ENCODE data around the gene SH3BP4. TPM values are rescaled to one million over a fixed set of nuclear protein-coding genes. Genes with fewer than 3 reads are reported as not detected.
A peak's percentile ranks its signal among the peaks of the same experiment; 100 is the strongest.

The SH3BP4 gene
- total and polyA plus RNA-seq, 2 of the 13 experiments (the other 11 are each of a cell fraction or from before 2014, with no cell fraction given) = 34.6 to 99.1 TPM

DNA sequence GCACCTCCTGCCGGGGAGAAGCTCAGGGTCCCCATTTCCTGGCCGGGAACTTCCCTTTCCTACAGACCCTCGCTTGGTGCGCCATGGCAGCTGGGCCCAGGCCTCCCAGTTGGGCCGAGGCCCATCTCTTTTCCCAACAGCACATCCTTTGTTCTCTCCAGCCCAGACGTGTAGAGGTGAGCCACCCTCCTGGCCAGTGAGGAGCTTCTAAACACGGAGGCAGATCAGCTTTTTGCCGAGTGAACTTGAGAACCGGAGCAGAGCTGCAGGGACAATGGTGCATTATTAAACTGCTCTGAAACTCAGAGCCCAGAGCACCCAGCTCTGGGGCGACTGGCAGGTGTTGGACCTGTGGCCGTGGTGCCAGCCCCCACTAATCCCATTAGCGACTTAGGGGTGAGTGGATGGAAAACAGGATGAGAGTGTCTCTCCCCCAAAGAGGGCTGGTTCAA lies 25.4 kb downstream of the SH3BP4 start (continued):
- TF ChIP-seq, protein P1, sequence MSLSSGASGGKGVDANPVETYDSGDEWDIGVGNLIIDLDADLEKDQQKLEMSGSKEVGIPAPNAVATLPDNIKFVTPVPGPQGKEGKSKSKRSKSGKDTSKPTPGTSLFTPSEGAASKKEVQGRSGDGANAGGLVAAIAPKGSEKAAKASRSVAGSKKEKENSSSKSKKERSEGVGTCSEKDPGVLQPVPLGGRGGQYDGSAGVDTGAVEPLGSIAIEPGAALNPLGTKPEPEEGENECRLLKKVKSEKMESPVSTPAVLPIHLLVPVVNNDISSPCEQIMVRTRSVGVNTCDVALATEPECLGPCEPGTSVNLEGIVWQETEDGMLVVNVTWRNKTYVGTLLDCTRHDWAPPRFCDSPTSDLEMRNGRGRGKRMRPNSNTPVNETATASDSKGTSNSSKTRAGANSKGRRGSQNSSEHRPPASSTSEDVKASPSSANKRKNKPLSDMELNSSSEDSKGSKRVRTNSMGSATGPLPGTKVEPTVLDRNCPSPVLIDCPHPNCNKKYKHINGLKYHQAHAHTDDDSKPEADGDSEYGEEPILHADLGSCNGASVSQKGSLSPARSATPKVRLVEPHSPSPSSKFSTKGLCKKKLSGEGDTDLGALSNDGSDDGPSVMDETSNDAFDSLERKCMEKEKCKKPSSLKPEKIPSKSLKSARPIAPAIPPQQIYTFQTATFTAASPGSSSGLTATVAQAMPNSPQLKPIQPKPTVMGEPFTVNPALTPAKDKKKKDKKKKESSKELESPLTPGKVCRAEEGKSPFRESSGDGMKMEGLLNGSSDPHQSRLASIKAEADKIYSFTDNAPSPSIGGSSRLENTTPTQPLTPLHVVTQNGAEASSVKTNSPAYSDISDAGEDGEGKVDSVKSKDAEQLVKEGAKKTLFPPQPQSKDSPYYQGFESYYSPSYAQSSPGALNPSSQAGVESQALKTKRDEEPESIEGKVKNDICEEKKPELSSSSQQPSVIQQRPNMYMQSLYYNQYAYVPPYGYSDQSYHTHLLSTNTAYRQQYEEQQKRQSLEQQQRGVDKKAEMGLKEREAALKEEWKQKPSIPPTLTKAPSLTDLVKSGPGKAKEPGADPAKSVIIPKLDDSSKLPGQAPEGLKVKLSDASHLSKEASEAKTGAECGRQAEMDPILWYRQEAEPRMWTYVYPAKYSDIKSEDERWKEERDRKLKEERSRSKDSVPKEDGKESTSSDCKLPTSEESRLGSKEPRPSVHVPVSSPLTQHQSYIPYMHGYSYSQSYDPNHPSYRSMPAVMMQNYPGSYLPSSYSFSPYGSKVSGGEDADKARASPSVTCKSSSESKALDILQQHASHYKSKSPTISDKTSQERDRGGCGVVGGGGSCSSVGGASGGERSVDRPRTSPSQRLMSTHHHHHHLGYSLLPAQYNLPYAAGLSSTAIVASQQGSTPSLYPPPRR (CRISPR knock-in tag; IDR thresholded peaks at IDR 0.05; ENCODE audit: borderline replicate concordance) = no peak
- TF ChIP-seq, protein P2, sequence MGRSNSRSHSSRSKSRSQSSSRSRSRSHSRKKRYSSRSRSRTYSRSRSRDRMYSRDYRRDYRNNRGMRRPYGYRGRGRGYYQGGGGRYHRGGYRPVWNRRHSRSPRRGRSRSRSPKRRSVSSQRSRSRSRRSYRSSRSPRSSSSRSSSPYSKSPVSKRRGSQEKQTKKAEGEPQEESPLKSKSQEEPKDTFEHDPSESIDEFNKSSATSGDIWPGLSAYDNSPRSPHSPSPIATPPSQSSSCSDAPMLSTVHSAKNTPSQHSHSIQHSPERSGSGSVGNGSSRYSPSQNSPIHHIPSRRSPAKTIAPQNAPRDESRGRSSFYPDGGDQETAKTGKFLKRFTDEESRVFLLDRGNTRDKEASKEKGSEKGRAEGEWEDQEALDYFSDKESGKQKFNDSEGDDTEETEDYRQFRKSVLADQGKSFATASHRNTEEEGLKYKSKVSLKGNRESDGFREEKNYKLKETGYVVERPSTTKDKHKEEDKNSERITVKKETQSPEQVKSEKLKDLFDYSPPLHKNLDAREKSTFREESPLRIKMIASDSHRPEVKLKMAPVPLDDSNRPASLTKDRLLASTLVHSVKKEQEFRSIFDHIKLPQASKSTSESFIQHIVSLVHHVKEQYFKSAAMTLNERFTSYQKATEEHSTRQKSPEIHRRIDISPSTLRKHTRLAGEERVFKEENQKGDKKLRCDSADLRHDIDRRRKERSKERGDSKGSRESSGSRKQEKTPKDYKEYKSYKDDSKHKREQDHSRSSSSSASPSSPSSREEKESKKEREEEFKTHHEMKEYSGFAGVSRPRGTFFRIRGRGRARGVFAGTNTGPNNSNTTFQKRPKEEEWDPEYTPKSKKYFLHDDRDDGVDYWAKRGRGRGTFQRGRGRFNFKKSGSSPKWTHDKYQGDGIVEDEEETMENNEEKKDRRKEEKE (IDR thresholded peaks at IDR 0.05) = no peak
- TF ChIP-seq, protein P3, sequence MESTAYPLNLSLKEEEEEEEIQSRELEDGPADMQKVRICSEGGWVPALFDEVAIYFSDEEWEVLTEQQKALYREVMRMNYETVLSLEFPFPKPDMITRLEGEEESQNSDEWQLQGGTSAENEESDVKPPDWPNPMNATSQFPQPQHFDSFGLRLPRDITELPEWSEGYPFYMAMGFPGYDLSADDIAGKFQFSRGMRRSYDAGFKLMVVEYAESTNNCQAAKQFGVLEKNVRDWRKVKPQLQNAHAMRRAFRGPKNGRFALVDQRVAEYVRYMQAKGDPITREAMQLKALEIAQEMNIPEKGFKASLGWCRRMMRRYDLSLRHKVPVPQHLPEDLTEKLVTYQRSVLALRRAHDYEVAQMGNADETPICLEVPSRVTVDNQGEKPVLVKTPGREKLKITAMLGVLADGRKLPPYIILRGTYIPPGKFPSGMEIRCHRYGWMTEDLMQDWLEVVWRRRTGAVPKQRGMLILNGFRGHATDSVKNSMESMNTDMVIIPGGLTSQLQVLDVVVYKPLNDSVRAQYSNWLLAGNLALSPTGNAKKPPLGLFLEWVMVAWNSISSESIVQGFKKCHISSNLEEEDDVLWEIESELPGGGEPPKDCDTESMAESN (CRISPR knock-in tag; conservative IDR thresholded peaks at IDR 0.05) = 0 out of 2 replicates have a peak, but pooled peaks have one; percentile 33
- TF ChIP-seq ZNF350 (CRISPR knock-in tag; IDR thresholded peaks at IDR 0.05; ENCODE audit: borderline replicate concordance, low read depth) = no peak; the same call in 1 of the 2 replicates
- no peak for TF ChIP-seq RAD51 (IDR thresholded peaks at IDR 0.05; ENCODE audit: borderline replicate concordance)
- no peak for TF ChIP-seq MXI1 (IDR thresholded peaks at IDR 0.05; ENCODE audit: borderline replicate concordance, low read depth, low read length)
- peak; percentile 64 for TF ChIP-seq GATAD2A (CRISPR knock-in tag; IDR thresholded peaks at IDR 0.05)
- TF ChIP-seq ATRX (CRISPR knock-in tag; IDR thresholded peaks at IDR 0.05; ENCODE audit: borderline replicate concordance) = no peak
- TF ChIP-seq, protein P4, sequence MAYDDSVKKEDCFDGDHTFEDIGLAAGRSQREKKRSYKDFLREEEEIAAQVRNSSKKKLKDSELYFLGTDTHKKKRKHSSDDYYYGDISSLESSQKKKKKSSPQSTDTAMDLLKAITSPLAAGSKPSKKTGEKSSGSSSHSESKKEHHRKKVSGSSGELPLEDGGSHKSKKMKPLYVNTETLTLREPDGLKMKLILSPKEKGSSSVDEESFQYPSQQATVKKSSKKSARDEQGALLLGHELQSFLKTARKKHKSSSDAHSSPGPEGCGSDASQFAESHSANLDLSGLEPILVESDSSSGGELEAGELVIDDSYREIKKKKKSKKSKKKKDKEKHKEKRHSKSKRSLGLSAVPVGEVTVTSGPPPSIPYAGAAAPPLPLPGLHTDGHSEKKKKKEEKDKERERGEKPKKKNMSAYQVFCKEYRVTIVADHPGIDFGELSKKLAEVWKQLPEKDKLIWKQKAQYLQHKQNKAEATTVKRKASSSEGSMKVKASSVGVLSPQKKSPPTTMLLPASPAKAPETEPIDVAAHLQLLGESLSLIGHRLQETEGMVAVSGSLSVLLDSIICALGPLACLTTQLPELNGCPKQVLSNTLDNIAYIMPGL (CRISPR knock-in tag; IDR thresholded peaks at IDR 0.05; ENCODE audit: borderline replicate concordance in 1 of 2, low read depth in 1 of 2) = 0 out of 4 replicates have a peak, but pooled peaks have one; percentile 5 to 16
- peak; percentile 45 for TF ChIP-seq BCL6 (CRISPR knock-in tag; IDR thresholded peaks at IDR 0.05)

Data from HepG2 (cell line).